Measurements from ENCODE around the gene OPA1. TPM values are rescaled to one million over a fixed set of nuclear protein-coding genes. Genes with fewer than 3 reads are reported as not detected.

OPA1 gene
- total and polyA plus RNA-seq, 11 donors, result 23.0 to 215 (median 106) TPM

GRCh38 chr3:193546129-193546528 lies 46.9 kb upstream of the OPA1 start:
- Histone ChIP-seq H3K27ac (no peak overlapping the region), H3K4me1 (no peaks in the 10 kb centered on the region), H3K4me3 (no peak overlapping the region), H3K36me3 (no peaks in the 10 kb centered on the region), H3K27me3 (no peaks in the 10 kb centered on the region), H3K9me3 (peaks cover 0 to 17% (median 0%) of the 10 kb centered on the region in 12 donors)
- intact Hi-C loops (cut with DNase I), result no loop called here
- DNase-seq, result no peak
- no peak for ATAC-seq
- TF ChIP-seq POLR2A (IDR thresholded peaks at IDR 0.05) (no peak), CTCF (IDR thresholded peaks at IDR 0.05) (no peak)

- H3K4me3 ChIP-seq, result no peak overlapping the region
- H3K9me3 ChIP-seq, result peaks cover 0 to 17% (median 0%) of the 10 kb centered on the region in 12 donors
- DNase-seq (no peak), ATAC-seq (no peak)
- 53 to 58% (median 54%) methylated on average over 4 of the region's 4 CpGs for WGBS, 4 donors
- intact Hi-C loops (cut with DNase I), result no loop called here
- H3K27ac ChIP-seq, result no peak overlapping the region
- no peaks in the 10 kb centered on the region for H3K4me1 ChIP-seq
- H3K36me3 ChIP-seq, result no peaks in the 10 kb centered on the region
- H3K27me3 ChIP-seq, result no peaks in the 10 kb centered on the region
- TF ChIP-seq CTCF (IDR thresholded peaks at IDR 0.05), result no peak
- no peak for TF ChIP-seq POLR2A (IDR thresholded peaks at IDR 0.05)
Measured at GRCh38 chr3:193548406-193548805, 44.6 kb upstream of the OPA1 start.

- Histone ChIP-seq H3K4me1 (no peaks in the 10 kb centered on the region), H3K9me3 (no peaks in the 10 kb centered on the region), H3K36me3 (no peaks in the 10 kb centered on the region), H3K4me3 (no peak overlapping the region), H3K27ac (no peak overlapping the region), H3K27me3 (no peaks in the 10 kb centered on the region)
- intact Hi-C loops (cut with DNase I), result no loop called here
- TF ChIP-seq POLR2A (IDR thresholded peaks at IDR 0.05) (no peak), CTCF (IDR thresholded peaks at IDR 0.05) (no peak)
- DNase-seq (no peak), ATAC-seq (peak in 3 of 4 donors; percentile 22 to 69 (median 62))
- 45 to 78% (median 63%) methylated on average over 1 of the region's 1 CpG for WGBS, 4 donors
Measured at GRCh38 chr3:193552923-193553322, 40.1 kb upstream of the OPA1 start.

GRCh38 chr3:193553586-193553985 lies 39.4 kb upstream of the OPA1 start:
- Histone ChIP-seq H3K4me3 (no peak overlapping the region), H3K9me3 (no peaks in the 10 kb centered on the region), H3K27me3 (no peaks in the 10 kb centered on the region), H3K4me1 (no peaks in the 10 kb centered on the region), H3K27ac (no peak overlapping the region), H3K36me3 (no peaks in the 10 kb centered on the region)
- intact Hi-C loops (cut with DNase I), result no loop called here
- TF ChIP-seq CTCF (IDR thresholded peaks at IDR 0.05) (no peak), POLR2A (IDR thresholded peaks at IDR 0.05) (no peak)
- DNase-seq, result no peak
- 91 to 94% (median 92%) methylated on average over 1 of the region's 1 CpG for WGBS, 4 donors
- no peak for ATAC-seq
